A673 (cell line): ENCODE measurements around the gene KCNIP4.

Experiments used
- CTCF ChIP-seq: fragments of 300-800, 200-600 bp; sonication (generic); conservative IDR thresholded peaks from 2 replicates; pipeline ENCODE4 v1.5.1; 2017; ENCODE audit warnings: low read depth, mild to moderate bottlenecking, antibody characterized with exemption, low read length, moderate library complexity, mixed read lengths
- EZH2 ChIP-seq: fragments of 200-600 bp; sonication (generic); IDR thresholded peaks from 2 replicates; pipeline ENCODE4 v1.6.1; 2017; ENCODE audit warnings: borderline replicate concordance, low read depth, mild to moderate bottlenecking, mixed read lengths, antibody characterized with exemption, low read length; ENCODE audit not compliant: poor library complexity, severe bottlenecking

- TF ChIP-seq CTCF, result no peak
- TF ChIP-seq EZH2, result no peak
Observed at GRCh38 chr4:21130606-21131005, 818.0 kb downstream of the KCNIP4 start.
